CD4-positive, alpha-beta T cell treated with Interleukin-17A for 1 hour (primary cell): ENCODE results near the gene ENG.
"Not testable (repeated sequence)": the region's sequence is repeated elsewhere in the genome, so short reads cannot be mapped to it uniquely, and the experiment has no call there.

Source experiments
- DNase-seq: peaks from one replicate; pipeline ENCODE4 v3.0.0-alpha.2; 2020

The ENG gene

GRCh38 chr9:127863191-127863621, 8.7 kb upstream of the ENG start:
- no peak for DNase-seq

GRCh38 chr9:127862075-127863011, 7.9 kb upstream of the ENG start:
- DNase-seq, result peak; percentile 65

GRCh38 chr9:127860779-127861178, 6.3 kb upstream of the ENG start:
- no peak for DNase-seq

DNA sequence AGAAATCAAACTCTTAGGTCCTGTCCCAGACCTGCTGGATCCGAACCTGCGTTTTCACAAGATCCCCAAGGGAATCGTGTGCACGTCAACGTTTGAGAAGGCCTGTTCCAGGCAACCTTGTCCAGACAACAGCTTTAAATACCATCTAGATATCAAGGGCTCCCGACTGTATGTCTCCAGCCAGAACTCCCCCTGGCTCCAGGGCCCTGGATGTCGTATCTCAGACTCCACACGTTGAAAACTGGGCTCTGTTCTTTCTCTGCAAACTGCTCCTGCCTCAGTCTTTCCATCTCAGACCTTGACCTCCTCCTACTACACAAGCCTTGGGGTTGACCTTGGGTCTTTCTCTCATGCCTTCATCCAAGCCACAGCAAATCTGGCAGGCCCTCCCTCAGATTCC, 5.8 kb upstream of the ENG start:
- DNase-seq, result no peak

DNA sequence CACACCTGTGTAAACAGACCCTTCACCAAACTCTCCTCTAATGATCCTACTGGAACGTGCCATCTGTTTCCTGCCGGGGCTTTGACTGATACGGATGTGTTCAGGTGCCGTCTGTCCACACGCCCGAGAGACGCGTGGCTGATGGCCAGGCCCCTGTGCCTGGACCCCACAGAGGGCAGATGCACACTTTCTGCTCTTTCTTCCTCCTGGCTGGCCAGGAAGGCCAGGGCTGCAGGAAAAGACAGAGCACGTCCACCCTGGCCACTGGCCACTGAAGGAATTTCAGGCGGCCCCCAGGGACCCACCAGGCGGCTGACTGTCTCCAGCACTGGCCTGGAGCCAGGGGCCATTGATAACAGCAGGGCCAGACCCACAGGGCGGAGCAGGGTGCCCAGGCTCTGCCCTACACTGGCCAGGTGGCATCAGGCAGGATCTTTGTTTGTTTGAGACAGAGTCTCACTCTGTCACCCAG, 3.6 kb upstream of the ENG start:
- no peak for DNase-seq

DNA sequence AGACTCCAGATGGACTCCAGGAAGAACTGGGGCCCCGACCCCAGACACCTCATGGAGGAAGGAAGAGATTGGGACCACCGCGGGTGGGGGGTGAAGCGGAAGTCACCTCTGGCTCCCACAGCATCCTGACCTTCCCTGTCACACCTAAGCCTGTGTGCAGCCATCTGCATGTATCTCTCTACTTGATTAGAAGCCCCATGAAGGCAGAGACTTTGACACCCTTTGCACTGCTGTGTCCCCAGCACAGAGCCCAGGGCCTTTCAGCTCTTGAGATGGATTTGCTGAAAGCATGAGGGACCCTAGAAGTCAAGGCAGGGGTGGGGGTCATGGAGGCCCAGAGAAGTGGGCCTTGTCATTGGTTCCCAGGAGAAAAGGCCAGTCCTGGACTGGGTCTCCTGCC, 2.8 kb upstream of the ENG start:
- no peak for DNase-seq

GRCh38 chr9:127856729-127857116, 2.3 kb upstream of the ENG start:
- DNase-seq, result no peak

GRCh38 chr9:127856094-127856728, 1.8 kb upstream of the ENG start:
- no peak for DNase-seq

DNA sequence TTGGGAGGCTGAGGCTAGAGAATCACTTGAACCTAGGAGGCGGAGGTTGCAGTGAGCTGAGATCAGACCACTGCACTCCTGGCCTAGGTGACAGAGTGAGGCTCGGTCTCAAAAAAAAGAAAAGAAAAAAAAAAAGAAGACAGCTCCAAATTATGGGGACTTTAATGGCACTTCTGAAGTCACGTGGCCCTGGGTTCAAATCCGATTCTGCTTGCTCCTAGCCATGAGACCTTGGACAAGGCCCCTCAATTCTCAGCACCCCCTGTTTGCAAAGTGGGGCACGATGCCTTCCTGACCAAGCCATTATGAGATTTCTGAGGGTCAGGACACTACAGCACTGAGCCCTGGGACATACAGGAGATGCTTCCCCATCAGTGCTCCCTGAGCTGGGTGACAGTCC, 1.1 kb upstream of the ENG start:
- no peak for DNase-seq

DNA sequence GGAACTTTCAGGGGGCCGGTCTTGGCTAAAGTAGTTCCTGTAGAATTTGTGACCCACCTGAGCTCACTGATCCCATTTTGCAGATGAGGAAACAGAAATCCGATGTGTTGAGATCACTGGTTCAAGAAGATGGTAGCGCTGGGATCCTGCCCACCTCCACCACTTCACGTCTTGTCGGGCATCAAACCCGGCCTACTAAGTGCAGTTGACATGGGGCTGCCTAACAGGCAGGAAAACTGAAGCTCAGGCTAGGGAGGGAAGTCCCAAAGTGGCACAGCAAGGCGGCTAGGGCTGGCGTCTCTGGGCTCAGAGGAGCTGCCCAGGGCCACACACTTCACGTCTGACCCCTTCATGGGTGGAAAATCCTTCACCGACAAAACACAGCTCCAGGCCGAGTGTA, 502 bp upstream of the ENG start:
- DNase-seq, result no peak

DNA sequence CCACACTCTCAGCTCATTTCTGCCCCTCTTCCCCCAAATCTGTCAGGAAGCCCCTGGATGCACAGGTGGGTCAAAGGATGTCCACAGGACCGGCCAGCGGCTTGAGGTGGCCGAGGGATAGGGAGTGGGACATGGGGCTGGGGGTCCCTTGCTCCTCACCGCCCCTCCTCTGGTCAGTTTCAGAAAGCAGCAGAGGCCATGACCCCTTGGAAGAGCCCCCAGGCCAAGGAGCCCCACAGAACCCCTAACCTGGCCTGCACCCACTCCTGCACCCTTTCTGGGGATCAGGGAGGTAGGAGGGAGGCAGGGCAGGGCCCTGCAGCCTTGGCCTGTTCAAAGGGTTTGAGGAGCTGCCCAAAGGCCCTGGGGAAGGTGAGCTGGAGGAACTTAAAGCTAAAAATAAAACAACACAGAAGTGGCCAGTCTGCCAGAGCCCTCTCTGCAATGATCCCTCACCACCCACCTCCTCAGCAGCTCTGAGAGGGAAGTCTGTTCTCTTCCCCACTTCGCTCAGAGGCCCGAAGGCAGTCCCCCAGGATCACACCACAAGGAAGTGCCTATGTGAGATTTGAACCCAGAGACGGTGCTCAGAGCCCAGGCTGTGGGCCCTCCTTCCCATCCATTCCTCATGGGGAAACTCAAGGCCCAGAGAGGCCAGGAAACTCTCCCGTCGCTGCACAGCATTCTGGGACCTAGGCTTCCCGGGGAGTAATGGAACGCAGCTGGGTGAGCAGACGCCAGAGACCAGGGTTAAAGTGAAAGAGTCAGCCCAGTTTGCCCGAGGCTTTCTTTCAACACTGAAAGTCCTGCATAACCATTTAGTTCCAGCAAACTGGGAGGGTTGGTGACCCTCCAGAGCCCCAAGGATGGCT, 910 bp downstream of the ENG start:
- no peak for DNase-seq

GRCh38 chr9:127852829-127853228, 1.6 kb downstream of the ENG start:
- no peak for DNase-seq

DNA sequence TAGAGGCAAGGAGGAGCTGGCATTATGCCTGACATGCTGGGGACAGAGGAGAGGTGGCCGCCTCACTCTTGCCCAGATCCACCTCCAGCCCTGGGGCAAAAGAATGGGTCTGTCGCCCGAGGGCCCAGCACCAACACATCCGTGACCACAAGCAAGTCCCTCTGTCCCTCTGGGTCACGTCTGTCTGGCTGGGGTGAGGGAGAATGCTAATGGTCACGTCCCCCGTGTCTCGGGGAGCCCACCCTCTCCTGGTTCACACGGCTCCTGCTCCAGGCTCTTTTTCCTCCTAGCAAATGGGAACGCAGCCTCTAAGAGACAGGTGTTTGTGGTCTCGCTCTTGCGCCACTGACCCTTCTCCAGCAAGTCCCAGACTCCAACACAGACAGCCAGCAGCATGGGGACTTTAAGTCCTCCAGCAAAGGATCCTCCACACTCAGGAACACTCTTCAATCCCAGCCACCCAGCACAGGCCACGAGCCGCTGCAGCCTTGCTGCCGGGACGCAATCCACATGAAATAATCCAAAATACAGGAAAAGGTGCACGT, 4.1 kb downstream of the ENG start:
- no peak for DNase-seq

- DNase-seq, result no peak
Observed at GRCh38 chr9:127848756-127849504, 5.5 kb downstream of the ENG start.

DNA sequence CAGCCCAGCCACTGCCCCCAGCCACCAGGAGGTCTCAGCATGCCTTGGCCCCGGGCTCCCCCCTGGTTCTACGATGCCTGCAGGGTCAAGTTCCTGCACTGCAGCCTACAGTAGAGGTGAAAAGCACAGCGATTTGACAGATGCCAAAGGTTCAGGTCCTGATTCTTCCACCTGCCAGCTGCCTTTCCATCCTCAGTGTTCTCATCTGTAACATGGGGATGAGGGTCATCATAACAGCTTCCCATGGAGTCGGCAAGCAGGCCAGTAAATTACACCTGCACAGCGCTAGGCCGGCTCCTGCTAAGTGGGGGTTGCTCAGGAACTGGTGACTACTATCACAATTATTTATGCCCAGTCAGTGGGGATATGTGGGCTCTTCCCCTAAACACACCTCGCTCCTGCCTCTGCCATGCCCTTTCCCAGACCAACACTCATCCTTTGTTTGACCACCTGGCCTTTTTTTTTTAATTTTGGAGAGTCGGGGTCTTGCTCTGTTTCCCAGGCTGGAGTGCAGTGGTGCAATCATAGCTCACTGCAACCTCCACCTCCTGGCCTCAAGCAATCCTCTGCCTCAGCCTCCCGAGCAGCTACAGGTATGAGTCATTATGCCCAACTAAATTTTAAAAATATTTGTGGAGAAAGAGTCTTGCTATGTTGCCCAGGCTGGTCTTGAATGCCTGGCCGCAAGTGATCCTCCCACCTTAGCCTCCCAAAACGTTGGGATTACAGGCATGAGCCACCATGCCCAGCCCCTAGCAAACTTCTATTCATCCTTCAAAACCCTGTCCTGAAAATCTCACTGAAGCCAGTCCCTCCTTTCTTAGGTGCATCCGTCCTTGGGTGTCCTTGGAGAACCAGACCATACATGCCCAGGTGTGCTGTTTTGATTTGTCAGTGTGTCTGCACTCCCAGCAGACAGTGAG, 6.4 kb downstream of the ENG start:
- DNase-seq, result no peak

GRCh38 chr9:127847178-127847510, 7.3 kb downstream of the ENG start:
- DNase-seq, result no peak

DNA sequence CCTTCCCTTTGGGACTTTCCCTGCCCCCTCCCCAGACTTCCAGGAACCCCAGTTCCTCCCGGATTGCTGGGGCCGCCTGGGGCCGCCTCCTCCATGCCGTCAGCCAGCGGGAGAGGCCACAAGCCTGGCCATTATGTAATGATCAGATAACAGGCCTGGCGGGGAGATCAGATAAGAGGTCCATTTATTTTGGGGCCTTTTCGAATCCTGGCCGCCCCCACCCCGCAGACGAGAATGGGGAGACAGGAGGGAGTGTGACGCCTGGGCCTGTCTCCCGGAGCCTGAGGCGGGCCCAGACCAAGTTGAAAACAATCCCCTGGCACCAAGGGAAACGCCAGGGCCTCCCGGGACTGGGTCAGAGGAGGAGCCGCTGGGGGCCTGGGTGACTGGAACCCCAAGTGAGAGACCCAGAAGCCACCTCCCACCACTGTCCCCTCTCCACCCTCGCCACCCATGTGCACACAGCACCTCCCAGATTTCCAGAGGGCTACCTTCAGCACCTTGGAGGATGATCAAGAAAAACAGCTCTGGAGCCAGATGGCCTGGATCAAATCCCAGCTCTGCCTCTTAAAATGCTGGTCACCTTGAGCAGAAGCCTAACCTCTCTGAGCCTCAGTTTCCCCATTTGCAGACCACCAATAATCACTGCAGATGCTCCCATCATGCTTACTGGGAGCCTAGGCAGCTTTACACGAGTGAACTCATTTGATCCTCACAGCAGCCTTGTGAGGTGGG, 7.8 kb downstream of the ENG start:
- no peak for DNase-seq

DNA sequence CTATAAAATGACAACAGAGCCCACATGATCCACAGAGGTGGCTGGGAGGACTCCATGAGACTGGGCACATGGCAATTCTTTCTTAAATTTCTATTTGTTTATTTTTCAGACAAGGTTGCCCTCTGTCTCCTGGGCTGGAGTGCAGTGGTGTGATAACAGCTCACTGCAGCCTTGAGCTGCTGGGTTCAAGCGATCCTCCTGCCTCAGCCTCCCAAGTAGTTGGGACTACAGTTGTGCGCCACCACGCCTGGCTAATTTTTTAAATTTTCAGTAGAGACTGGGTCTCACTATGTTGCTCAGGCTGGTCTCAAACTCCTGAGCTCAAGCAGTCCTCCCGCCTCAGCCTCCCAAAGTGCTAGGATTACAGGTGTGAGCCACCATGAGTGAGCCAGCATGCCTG, 8.8 kb downstream of the ENG start:
- not testable (repeated sequence) for DNase-seq

GRCh38 chr9:127844821-127845359, 9.6 kb downstream of the ENG start:
- DNase-seq, result no peak
